Suprapubic skin (tissue), 4 donors: ENCODE measurements around the gene HOXA9. TPM values are rescaled to one million over a fixed set of nuclear protein-coding genes. Genes with fewer than 3 reads are reported as not detected.
A peak's percentile ranks its signal among the peaks of the same experiment; 100 is the strongest.

Experiments used
- DNase-seq, 2 donors: peaks; one replicate each; pipeline ENCODE4 v3.0.0-alpha.2; 2019; ENCODE audit warnings: low spot score in 2 of 2
- H3K27ac ChIP-seq: fragments of 200-600 bp; sonication (generic); one replicate; pipeline ENCODE4 v1.5.1; 2019
- H3K27me3 ChIP-seq: fragments of 200-600 bp; sonication (generic); one replicate; pipeline ENCODE4 v1.5.1; 2019
- H3K36me3 ChIP-seq: fragments of 200-600 bp; sonication (generic); one replicate; pipeline ENCODE4 v1.5.1; 2019
- H3K4me1 ChIP-seq: fragments of 200-600 bp; sonication (generic); one replicate; pipeline ENCODE4 v1.5.1; 2019
- H3K4me3 ChIP-seq: fragments of 200-600 bp; sonication (generic); one replicate; pipeline ENCODE4 v1.5.1; 2019; ENCODE audit warnings: mild to moderate bottlenecking
- H3K9me3 ChIP-seq: fragments of 200-600 bp; sonication (generic); one replicate; pipeline ENCODE4 v1.5.1; 2019
- EP300 ChIP-seq: sonication (generic); formaldehyde crosslinking; IDR thresholded peaks from one replicate; pipeline ENCODE4 v1.6.1; 2017; ENCODE audit warnings: antibody characterized with exemption
- POLR2A ChIP-seq, 2 donors: fragments of 450-650 bp; IDR thresholded peaks; one replicate each; pipeline ENCODE4 v1.6.1; 2017; ENCODE audit warnings: antibody characterized with exemption in 2 of 2, mild to moderate bottlenecking in 2 of 2, moderate library complexity in 2 of 2
- POLR2AphosphoS5 ChIP-seq, 3 donors: sonication (generic); formaldehyde crosslinking; IDR thresholded peaks; one replicate each; pipeline ENCODE4 v1.6.1; 2017; ENCODE audit warnings: antibody characterized with exemption in 3 of 3
- WGBS: methylation state at CpG from one replicate; pipeline ENCODE4 v1.1.5; 2018; 5-methylcytosine and 5-hydroxymethylcytosine counted together
- total RNA-seq, 4 donors: library from RNA; depleted of rRNA; stranded (reverse); fragments of >200 nt; gene quantifications; one replicate each; pipeline ENCODE4 v1.1.0, GENCODE V29; 2016
- TF ChIP-seq, protein P1 (sequence below), 2 donors: fragments of 200-600 bp in 1 of 2; fragments of 450-650 bp in 1 of 2; sonication (generic) in 1 of 2; IDR thresholded peaks; one replicate each; pipeline ENCODE4 v1.5.1; 2016 to 2019; ENCODE audit warnings: antibody characterized with exemption in 2 of 2, mild to moderate bottlenecking in 1 of 2, moderate library complexity in 1 of 2

The HOXA9 gene
- total RNA-seq, 4 donors from 2014 or later = 26.7 to 64.8 (median 48.7) TPM

DNA sequence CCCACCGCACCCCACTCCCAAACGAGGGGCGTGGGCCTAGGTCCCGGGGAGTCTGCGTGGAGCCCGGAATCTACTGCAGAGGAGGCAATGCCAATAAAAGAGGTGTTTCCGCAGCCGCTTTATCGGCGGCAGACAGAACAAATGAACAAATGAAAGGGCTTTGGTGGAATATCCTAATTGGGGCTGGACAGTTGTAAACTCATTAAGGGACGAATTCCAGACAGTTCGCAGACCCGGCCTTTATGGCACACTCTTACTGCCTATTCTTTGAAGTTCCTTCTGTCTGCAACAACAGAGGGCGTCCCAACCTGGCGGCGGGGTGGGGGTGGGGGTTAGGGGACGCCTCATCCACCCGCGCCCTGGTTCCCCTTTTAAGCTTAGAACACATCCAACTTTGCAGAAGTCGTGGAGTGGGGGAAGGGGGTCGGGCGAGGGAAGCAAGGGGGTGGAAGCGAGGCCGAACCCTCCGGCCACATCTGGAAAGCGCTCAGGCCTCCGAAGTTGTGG is 4.1 kb downstream of the HOXA9 start:
- no peak for TF ChIP-seq POLR2AphosphoS5 (IDR thresholded peaks at IDR 0.05)
- no peak for TF ChIP-seq POLR2A (IDR thresholded peaks at IDR 0.05)
- TF ChIP-seq EP300 = no peak
- TF ChIP-seq, protein P1, sequence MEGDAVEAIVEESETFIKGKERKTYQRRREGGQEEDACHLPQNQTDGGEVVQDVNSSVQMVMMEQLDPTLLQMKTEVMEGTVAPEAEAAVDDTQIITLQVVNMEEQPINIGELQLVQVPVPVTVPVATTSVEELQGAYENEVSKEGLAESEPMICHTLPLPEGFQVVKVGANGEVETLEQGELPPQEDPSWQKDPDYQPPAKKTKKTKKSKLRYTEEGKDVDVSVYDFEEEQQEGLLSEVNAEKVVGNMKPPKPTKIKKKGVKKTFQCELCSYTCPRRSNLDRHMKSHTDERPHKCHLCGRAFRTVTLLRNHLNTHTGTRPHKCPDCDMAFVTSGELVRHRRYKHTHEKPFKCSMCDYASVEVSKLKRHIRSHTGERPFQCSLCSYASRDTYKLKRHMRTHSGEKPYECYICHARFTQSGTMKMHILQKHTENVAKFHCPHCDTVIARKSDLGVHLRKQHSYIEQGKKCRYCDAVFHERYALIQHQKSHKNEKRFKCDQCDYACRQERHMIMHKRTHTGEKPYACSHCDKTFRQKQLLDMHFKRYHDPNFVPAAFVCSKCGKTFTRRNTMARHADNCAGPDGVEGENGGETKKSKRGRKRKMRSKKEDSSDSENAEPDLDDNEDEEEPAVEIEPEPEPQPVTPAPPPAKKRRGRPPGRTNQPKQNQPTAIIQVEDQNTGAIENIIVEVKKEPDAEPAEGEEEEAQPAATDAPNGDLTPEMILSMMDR (IDR thresholded peaks at IDR 0.05) = no peak
- Histone ChIP-seq H3K4me3 (peak overlapping the region; percentile 84), H3K9me3 (no peaks in the 10 kb centered on the region), H3K27ac (peak overlapping the region; percentile 97), H3K36me3 (no peaks in the 10 kb centered on the region), H3K4me1 (peaks cover 71% of the 10 kb centered on the region), H3K27me3 (peaks cover 3% of the 10 kb centered on the region)
- 5% methylated on average over 24 of the region's 27 CpGs for WGBS
- DNase-seq = peak in 1 of 2 donors; percentile 73

DNA sequence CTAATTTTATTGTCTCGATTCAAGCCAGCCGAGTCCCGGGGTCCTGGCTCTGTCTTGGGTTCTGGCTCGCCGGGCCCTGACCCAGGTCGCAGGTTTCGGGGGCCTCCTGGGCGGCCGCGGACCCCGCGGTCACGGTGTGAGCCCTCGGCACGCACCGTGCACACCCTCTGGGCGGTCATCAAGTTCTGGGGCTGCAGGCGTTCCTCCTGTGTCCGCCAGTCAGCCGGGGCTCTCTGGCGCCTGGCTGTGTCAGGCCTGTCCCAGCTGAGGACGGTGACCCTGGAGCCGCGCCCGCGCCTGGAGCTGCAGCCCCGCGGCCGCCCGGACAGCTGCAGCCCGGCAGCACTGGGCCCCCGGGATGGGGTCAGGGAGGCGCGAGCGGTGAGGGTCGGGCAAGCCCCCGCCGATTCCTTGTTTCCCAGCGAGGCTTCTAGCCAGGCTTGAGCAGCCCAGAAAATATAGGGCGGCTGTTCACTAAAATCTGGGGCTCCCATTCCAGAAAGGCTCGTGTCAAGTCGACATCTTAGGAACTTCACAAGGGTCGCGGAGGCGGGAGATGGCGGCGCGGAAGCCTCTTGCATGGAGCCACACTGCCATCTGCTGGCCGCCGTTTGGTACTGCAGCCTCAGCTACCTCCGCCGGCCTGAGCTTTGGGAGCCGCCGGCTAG is 4.7 kb downstream of the HOXA9 start:
- Histone ChIP-seq H3K36me3 (no peaks in the 10 kb centered on the region), H3K27me3 (peaks cover 5% of the 10 kb centered on the region), H3K9me3 (no peaks in the 10 kb centered on the region), H3K27ac (peak overlapping the region; percentile 97), H3K4me3 (peak overlapping the region; percentile 84), H3K4me1 (peaks cover 68% of the 10 kb centered on the region)
- TF ChIP-seq, protein P1 (IDR thresholded peaks at IDR 0.05) = peak; percentile 98 to 99
- TF ChIP-seq EP300 = no peak
- peak in 1 of 3 donors; percentile 53 for TF ChIP-seq POLR2AphosphoS5 (IDR thresholded peaks at IDR 0.05)
- no peak for TF ChIP-seq POLR2A (IDR thresholded peaks at IDR 0.05)
- DNase-seq = peak; percentile 94 to 99
- WGBS = 3% methylated on average over 25 of the region's 54 CpGs

DNA sequence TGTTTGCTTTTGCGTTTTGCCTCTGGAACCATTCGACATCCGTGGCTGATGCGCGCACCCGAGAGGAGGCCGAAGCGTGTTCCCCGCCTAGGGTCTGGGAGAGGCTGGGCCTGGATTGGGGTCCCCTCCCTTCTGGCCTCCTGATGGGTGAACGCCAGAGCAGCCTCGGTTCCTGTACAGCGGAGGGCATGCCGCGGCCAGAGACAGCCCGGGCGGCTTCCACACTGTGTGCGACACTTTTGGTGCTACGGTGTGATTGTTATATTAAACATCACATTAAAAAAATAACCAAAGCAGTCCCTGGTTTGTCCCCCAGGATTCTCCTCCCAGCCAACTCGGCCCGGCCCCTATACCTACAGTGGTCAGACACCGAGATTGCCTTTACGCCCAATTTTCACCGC is 5.2 kb downstream of the HOXA9 start:
- H3K36me3 ChIP-seq = no peaks in the 10 kb centered on the region
- peak overlapping the region; percentile 84 for H3K4me3 ChIP-seq
- peak overlapping the region; percentile 97 for H3K27ac ChIP-seq
- H3K27me3 ChIP-seq = peaks cover 5% of the 10 kb centered on the region
- DNase-seq = peak; percentile 71 to 75
- TF ChIP-seq, protein P1 (IDR thresholded peaks at IDR 0.05) = no peak
- no peak for TF ChIP-seq POLR2AphosphoS5 (IDR thresholded peaks at IDR 0.05)
- no peak for TF ChIP-seq EP300
- TF ChIP-seq POLR2A (IDR thresholded peaks at IDR 0.05) = no peak
- peaks cover 74% of the 10 kb centered on the region for H3K4me1 ChIP-seq
- 69% methylated on average over 15 of the region's 23 CpGs for WGBS
- H3K9me3 ChIP-seq = no peaks in the 10 kb centered on the region

DNA sequence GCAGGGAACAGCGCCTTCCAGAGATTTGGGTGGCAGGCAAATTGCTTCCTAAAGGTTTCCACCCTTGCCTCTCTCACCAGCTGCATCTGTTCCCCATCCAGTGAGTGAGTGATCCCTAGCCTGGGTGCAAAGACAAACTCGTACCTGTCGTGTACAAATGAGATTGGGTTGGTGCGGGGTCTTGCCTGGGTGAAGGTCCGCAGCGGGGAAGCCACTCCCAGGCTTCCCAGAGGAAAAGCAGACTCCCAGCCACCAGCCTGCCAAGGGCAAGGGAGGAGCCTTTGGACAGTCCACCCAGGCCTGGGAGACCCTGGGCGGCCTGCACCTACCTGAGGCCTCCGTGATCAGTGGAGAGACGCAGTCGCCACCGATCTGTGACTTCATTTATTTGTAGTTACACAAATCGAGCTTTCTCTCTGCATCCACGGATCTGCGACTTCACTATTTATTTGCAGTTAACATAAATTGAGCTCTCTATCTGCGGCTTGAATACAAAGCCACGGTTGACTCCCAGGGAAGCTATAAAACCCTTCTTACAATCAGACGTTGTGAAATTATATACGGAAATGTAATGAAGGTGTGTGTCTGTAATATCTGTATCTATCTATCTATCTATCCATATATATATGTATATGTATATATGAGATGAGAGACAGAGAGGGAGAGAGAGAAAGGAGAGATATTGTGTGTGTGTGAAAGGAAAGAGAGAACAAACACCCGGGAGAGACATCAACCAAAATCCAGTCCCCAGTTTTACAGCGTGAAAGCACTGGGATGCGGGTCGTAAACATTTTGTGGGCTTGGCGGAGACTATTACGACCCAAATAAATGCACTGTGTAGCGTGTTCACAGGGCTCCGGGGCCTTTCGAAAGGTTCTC is 5.8 kb downstream of the HOXA9 start:
- peak; percentile 65 to 69 for DNase-seq
- H3K36me3 ChIP-seq = no peaks in the 10 kb centered on the region
- no peak for TF ChIP-seq EP300
- TF ChIP-seq POLR2AphosphoS5 (IDR thresholded peaks at IDR 0.05) = peak in 1 of 3 donors; percentile 17
- H3K27ac ChIP-seq = peak overlapping the region; percentile 97
- no peaks in the 10 kb centered on the region for H3K9me3 ChIP-seq
- WGBS = 50% methylated on average over 27 of the region's 27 CpGs
- peak overlapping the region; percentile 84 for H3K4me3 ChIP-seq
- H3K4me1 ChIP-seq = peaks cover 74% of the 10 kb centered on the region
- H3K27me3 ChIP-seq = peaks cover 6% of the 10 kb centered on the region

DNA sequence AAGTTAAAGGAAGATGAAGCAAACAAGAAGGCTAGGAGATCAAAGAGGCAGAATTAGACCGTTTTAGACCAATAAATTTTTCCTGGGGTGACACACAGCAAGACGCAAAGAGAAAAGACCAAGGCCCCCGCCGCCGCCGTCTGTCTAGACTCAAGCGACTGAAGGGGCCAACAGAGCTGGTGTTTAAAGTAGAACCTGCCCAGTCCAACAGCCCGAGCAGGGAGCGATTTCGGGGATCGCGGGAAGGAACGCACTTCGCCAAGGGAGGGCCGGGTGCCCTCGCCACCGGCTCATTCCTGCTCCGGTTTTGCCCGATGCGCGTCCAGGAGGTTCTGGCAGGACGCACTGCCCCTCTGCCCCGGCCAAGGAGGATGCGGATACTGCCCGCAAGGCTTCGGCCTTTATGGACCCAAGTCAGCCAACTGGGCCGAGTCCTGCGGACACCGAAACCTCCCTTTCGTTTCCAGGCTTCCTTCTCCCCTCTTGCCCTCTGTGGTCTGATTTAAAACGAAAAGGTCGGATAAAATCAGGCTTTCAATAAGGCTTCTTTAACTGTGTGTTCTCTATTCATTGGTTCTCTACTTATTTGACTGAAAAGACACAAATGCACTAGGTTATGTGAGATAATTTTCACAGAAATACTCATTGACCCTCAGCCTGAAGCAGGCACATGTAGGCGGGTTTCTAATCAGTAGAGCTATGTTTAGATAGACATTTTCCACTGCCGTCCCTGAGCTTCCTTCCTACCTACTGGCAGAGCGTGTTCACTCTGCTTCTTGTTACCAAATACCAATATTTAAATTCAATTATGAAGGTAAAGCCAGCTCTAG is 6.7 kb downstream of the HOXA9 start:
- Histone ChIP-seq H3K27me3 (peaks cover 10% of the 10 kb centered on the region), H3K4me1 (peaks cover 77% of the 10 kb centered on the region), H3K4me3 (peak overlapping the region; percentile 84), H3K36me3 (no peaks in the 10 kb centered on the region), H3K27ac (peak overlapping the region; percentile 97), H3K9me3 (no peaks in the 10 kb centered on the region)
- TF ChIP-seq, protein P1 (IDR thresholded peaks at IDR 0.05) = no peak
- TF ChIP-seq POLR2AphosphoS5 (IDR thresholded peaks at IDR 0.05) (no peak), EP300 (no peak), POLR2A (IDR thresholded peaks at IDR 0.05) (no peak)
- peak; percentile 68 to 78 for DNase-seq
- WGBS = 39% methylated on average over 33 of the region's 35 CpGs
